CD14-positive monocyte (primary cell): ENCODE data around the gene ACKR3. TPM values are rescaled to one million over a fixed set of nuclear protein-coding genes. Genes with fewer than 3 reads are reported as not detected.

Experiments
- DNase-seq, 3 donors: peaks; one replicate each; pipeline ENCODE4 v3.0.0-alpha.2; 2011 to 2022
- H2AFZ ChIP-seq: 2 replicates; pipeline ENCODE4 v1.6.0; 2012; ENCODE audit warnings: mild to moderate bottlenecking, low read depth, low read length, inconsistent platforms; ENCODE audit not compliant: insufficient read depth, poor library complexity, severe bottlenecking
- H3K27ac ChIP-seq, 2 donors: 1 replicate in 1 of 2; 2 replicates in 1 of 2; pipeline ENCODE4 v1.5.1; 2012 to 2013; ENCODE audit warnings: low read length in 2 of 2, control low read depth in 1 of 2, inconsistent platforms in 1 of 2, low read depth in 1 of 2, mild to moderate bottlenecking in 1 of 2
- H3K27me3 ChIP-seq, 2 donors: one replicate each; pipeline versions ENCODE4 v1.6.0 to v1.6.1; 2011 to 2013; ENCODE audit warnings: low read length in 2 of 2; ENCODE audit not compliant: control insufficient read depth in 2 of 2, insufficient read depth in 2 of 2
- H3K36me3 ChIP-seq, 2 donors: replicated peaks in 1 of 2; 1 replicate in 1 of 2; 2 replicates in 1 of 2; pipeline versions ENCODE4 v1.5.1 to v1.6.1; 2012 to 2013; ENCODE audit warnings: low read length in 2 of 2, control low read depth in 1 of 2, inconsistent platforms in 1 of 2, mild to moderate bottlenecking in 1 of 2; ENCODE audit not compliant: insufficient read depth in 2 of 2, control insufficient read depth in 1 of 2
- H3K4me1 ChIP-seq, 2 donors: 1 replicate in 1 of 2; 2 replicates in 1 of 2; pipeline versions ENCODE4 v1.5.1 to v1.6.1; 2012 to 2013; ENCODE audit warnings: low read length in 2 of 2, control low read depth in 1 of 2, inconsistent platforms in 1 of 2, mild to moderate bottlenecking in 1 of 2, moderate library complexity in 1 of 2; ENCODE audit not compliant: insufficient read depth in 2 of 2, control insufficient read depth in 1 of 2
- H3K4me2 ChIP-seq: replicated peaks from 2 replicates; pipeline ENCODE3; 2012; ENCODE audit warnings: low read length, moderate library complexity, mild to moderate bottlenecking; ENCODE audit not compliant: poor library complexity, severe bottlenecking; ENCODE audit errors: extremely low read depth
- H3K4me3 ChIP-seq, 3 experiments: fragments of 200-600 bp in 1 of 3; sonication (generic) in 1 of 3; replicated peaks in 1 of 3; 1 replicate in 2 of 3; 2 replicates in 1 of 3; pipeline ENCODE4 v1.5.1; 2011 to 2013; ENCODE audit warnings: low read length in 3 of 3, mild to moderate bottlenecking in 3 of 3, control low read depth in 2 of 3, low read depth in 2 of 3, inconsistent platforms in 1 of 3, moderate library complexity in 1 of 3
- H3K79me2 ChIP-seq: 2 replicates; pipeline ENCODE4 v1.6.0; 2012; ENCODE audit warnings: mild to moderate bottlenecking, control low read depth, inconsistent platforms, low read length, moderate library complexity; ENCODE audit not compliant: insufficient read depth
- H3K9ac ChIP-seq: 2 replicates; pipeline ENCODE4 v1.6.0; 2017; ENCODE audit warnings: low read length, mild to moderate bottlenecking; ENCODE audit not compliant: insufficient read depth, poor library complexity, severe bottlenecking
- H3K9me3 ChIP-seq, 2 donors: replicated peaks in 1 of 2; 1 replicate in 1 of 2; 2 replicates in 1 of 2; pipeline versions ENCODE4 v1.5.1 to v1.6.1; 2012 to 2013; ENCODE audit warnings: low read length in 2 of 2, control low read depth in 1 of 2; ENCODE audit not compliant: control insufficient read depth in 1 of 2, insufficient read depth in 1 of 2
- H4K20me1 ChIP-seq: 2 replicates; pipeline ENCODE4 v1.6.0; 2012; ENCODE audit warnings: mild to moderate bottlenecking, low read length, control low read depth, moderate library complexity; ENCODE audit not compliant: insufficient read depth
- H3K27ac Mint-ChIP-seq, 7 donors: one replicate each; pipeline ENCODE4 v1.8.0; 2020; ENCODE audit warnings: mild to moderate bottlenecking in 7 of 7, mixed read lengths in 7 of 7, moderate library complexity in 6 of 7, inconsistent platforms in 2 of 7
- H3K27me3 Mint-ChIP-seq, 3 donors: one replicate each; pipeline ENCODE4 v1.8.0; 2021 to 2022; ENCODE audit warnings: low read depth in 3 of 3, mild to moderate bottlenecking in 3 of 3, mixed read lengths in 3 of 3, moderate library complexity in 3 of 3, inconsistent platforms in 1 of 3
- H3K36me3 Mint-ChIP-seq, 2 donors: one replicate each; pipeline ENCODE4 v1.8.0; 2020; ENCODE audit warnings: mixed read lengths in 2 of 2, inconsistent platforms in 1 of 2, mild to moderate bottlenecking in 1 of 2
- H3K4me1 Mint-ChIP-seq: one replicate; pipeline ENCODE4 v1.8.0; 2020; ENCODE audit warnings: mild to moderate bottlenecking, mixed read lengths
- H3K4me3 Mint-ChIP-seq, 2 donors: one replicate each; pipeline ENCODE4 v1.8.0; 2020; ENCODE audit warnings: mild to moderate bottlenecking in 2 of 2, mixed read lengths in 2 of 2, moderate library complexity in 1 of 2
- H3K9me3 Mint-ChIP-seq, 7 donors: one replicate each; pipeline ENCODE4 v1.8.0; 2020 to 2022; ENCODE audit warnings: mixed read lengths in 7 of 7, mild to moderate bottlenecking in 6 of 7, moderate library complexity in 6 of 7, inconsistent platforms in 2 of 7
- WGBS: methylation state at CpG from one replicate; pipeline ENCODE4 v1.1.5; 2013; ENCODE audit warnings: missing lambda C conversion rate; ENCODE audit not compliant: insufficient coverage; 5-methylcytosine and 5-hydroxymethylcytosine counted together
- intact Hi-C, 2 donors: fragments of 100-400 bp; cut with micrococcal nuclease; formaldehyde crosslinking; loops; one replicate each; pipeline versions ENCODE4 v1.15.0 to v1.15.1; 2023
- polyA plus RNA-seq, 3 donors: library from polyadenylated mRNA; depleted of rRNA in 1 of 3; unstranded in 2 of 3; stranded (reverse) in 1 of 3; fragments of 300-500 nt in 2 of 3; fragments of >200 nt in 1 of 3; fragmentation: Illumina TruSeq in 2 of 3; gene quantifications; 1 replicate in 2 of 3; 2 replicates in 1 of 3; pipeline ENCODE4 v1.2.3, GENCODE V29; 2012 to 2021
- TF ChIP-seq, protein P1 (sequence below): fragments of 200-600 bp; IDR thresholded peaks from one replicate; pipeline ENCODE4 v1.8.0; 2022; ENCODE audit warnings: antibody characterized with exemption, mild to moderate bottlenecking

The ACKR3 gene
- polyA plus RNA-seq, 3 donors = 0.41 to 13.3 (median 0.79) TPM

DNA sequence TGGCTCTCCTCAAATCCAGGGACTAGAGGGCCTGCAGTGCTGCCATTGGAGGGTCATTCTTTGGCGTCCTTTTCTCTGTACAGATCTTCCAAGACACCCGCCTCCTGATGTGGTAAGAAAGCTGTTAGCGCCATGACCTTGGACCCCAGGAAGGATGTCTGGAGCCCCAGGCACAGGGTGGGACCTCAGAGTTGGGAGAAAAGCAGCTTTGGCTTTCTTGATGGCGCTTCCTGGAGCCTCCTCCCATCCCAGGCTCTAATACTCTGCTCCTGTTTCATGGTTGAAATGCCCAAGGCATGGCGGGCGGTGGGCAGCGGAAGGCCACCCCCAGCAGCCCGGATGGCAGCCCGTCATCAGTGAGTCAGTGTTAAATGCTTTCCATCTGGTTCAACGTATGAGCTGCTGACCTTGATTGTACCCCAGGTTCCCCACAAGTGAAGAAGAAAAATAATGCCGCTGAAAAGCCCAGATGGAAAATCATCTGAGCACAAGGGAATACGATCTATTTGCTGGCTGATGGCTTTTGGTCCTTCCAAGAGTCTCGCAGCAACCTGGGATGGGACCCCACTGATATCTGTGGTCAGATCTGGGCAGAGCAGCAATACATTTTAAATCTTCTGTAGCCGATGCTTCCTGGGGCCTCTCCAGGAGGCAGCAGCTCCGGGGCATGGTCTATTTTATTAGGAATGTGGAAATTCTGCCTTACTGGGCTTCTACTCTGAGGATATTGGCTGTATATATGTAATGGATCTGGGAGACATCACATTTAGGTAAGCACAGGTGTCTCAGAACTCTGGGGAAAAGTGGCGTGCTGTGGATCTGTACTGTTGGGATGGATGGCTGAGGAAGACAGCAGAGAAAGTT, 15.1 kb downstream of the ACKR3 start:
- 99% methylated on average over 13 of the region's 16 CpGs for WGBS
- H3K4me3 ChIP-seq = no peak overlapping the region
- H3K4me2 ChIP-seq = no peak overlapping the region
- H3K4me1 ChIP-seq = no peaks in the 10 kb centered on the region
- H3K9me3 ChIP-seq = no peaks in the 10 kb centered on the region
- no peaks in the 10 kb centered on the region for H3K79me2 ChIP-seq
- peaks cover 0 to 5% (median 0%) of the 10 kb centered on the region in 7 donors for H3K9me3 Mint-ChIP-seq
- no peak overlapping the region for H2AFZ ChIP-seq
- H3K27ac Mint-ChIP-seq = no peak overlapping the region
- peaks cover 5 to 14% of the 10 kb centered on the region in 2 donors for H3K36me3 ChIP-seq
- no peak overlapping the region for H3K9ac ChIP-seq
- no peak for DNase-seq
- H3K4me1 Mint-ChIP-seq = no peaks in the 10 kb centered on the region
- intact Hi-C loops = no loop called here
- H3K4me3 Mint-ChIP-seq = no peak overlapping the region
- H3K27me3 Mint-ChIP-seq = peaks cover 0 to 4% (median 2%) of the 10 kb centered on the region in 3 donors
- no peak overlapping the region for H3K27ac ChIP-seq
- H3K36me3 Mint-ChIP-seq = peaks cover 20 to 21% of the 10 kb centered on the region in 2 donors
- H3K27me3 ChIP-seq = no peaks in the 10 kb centered on the region
- H4K20me1 ChIP-seq = no peaks in the 10 kb centered on the region
- TF ChIP-seq, protein P1, sequence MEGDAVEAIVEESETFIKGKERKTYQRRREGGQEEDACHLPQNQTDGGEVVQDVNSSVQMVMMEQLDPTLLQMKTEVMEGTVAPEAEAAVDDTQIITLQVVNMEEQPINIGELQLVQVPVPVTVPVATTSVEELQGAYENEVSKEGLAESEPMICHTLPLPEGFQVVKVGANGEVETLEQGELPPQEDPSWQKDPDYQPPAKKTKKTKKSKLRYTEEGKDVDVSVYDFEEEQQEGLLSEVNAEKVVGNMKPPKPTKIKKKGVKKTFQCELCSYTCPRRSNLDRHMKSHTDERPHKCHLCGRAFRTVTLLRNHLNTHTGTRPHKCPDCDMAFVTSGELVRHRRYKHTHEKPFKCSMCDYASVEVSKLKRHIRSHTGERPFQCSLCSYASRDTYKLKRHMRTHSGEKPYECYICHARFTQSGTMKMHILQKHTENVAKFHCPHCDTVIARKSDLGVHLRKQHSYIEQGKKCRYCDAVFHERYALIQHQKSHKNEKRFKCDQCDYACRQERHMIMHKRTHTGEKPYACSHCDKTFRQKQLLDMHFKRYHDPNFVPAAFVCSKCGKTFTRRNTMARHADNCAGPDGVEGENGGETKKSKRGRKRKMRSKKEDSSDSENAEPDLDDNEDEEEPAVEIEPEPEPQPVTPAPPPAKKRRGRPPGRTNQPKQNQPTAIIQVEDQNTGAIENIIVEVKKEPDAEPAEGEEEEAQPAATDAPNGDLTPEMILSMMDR = no peak

DNA sequence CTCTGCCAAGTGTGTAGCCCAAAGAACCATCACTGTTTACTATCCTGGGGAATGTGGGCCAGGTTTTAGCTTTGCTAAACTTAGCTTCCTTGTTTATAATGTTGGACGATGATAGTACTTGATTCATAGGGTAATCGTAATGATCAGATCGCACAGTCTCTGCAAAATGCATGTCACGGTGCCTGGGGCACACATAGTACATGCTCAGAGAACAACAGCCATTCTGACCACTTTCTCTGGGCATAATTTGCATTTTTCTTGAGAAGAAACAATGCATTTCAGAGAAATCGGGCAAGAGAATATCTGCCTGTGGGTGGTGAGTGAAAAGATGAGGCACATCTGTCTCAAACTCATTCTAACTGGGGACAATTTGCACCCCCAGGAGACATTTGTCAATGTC, 16.3 kb downstream of the ACKR3 start:
- Histone ChIP-seq H3K4me1 (no peaks in the 10 kb centered on the region), H3K4me3 (no peak overlapping the region), H3K79me2 (no peaks in the 10 kb centered on the region), H3K9ac (no peak overlapping the region), H4K20me1 (no peaks in the 10 kb centered on the region), H3K36me3 (peaks cover 2 to 6% of the 10 kb centered on the region in 2 donors), H3K27me3 (no peaks in the 10 kb centered on the region), H3K27ac (no peak overlapping the region), H3K9me3 (no peaks in the 10 kb centered on the region), H2AFZ (no peak overlapping the region), H3K4me2 (no peak overlapping the region)
- TF ChIP-seq, protein P1 = no peak
- H3K9me3 Mint-ChIP-seq = peaks cover 0 to 5% (median 0%) of the 10 kb centered on the region in 7 donors
- peaks cover 0 to 5% (median 2%) of the 10 kb centered on the region in 3 donors for H3K27me3 Mint-ChIP-seq
- H3K27ac Mint-ChIP-seq = no peak overlapping the region
- no peaks in the 10 kb centered on the region for H3K4me1 Mint-ChIP-seq
- WGBS = 100% methylated on average over 2 of the region's 5 CpGs
- DNase-seq = no peak
- peaks cover 11 to 12% of the 10 kb centered on the region in 2 donors for H3K36me3 Mint-ChIP-seq
- H3K4me3 Mint-ChIP-seq = no peak overlapping the region
- intact Hi-C loops = no loop called here
